B cell (primary cell): Measurements from ENCODE around the gene NTM. TPM values are rescaled to one million over a fixed set of nuclear protein-coding genes. Genes with fewer than 3 reads are reported as not detected.

Experiments used
- ATAC-seq: fragments of 200-7000 bp; cut with Tn5 transposase; one replicate; pipeline ENCODE4 v1.10.0; 2021; ENCODE audit warnings: low read depth, mild to moderate bottlenecking, moderate number of reproducible peaks, moderate library complexity
- CTCF ChIA-PET: fragments of 350-600 bp; sonication (Branson Sonifier 250); formaldehyde crosslinking; loops from one replicate; lab custom pipeline; 2021; ENCODE audit warnings: antibody characterized with exemption, inconsistent platforms; lab: Charles Lee
- POLR2A ChIA-PET: fragments of 350-600 bp; sonication (Branson Sonifier 250); formaldehyde crosslinking; loops from one replicate; lab custom pipeline; 2021; ENCODE audit warnings: antibody characterized with exemption; lab: Charles Lee
- DNase-seq: peaks from one replicate; pipeline ENCODE4 v3.0.0; 2013
- H2AFZ ChIP-seq: 2 replicates; pipeline ENCODE4 v1.6.1; 2012; ENCODE audit warnings: mild to moderate bottlenecking, low read depth, low read length; ENCODE audit not compliant: insufficient read depth, poor library complexity, severe bottlenecking
- H3K27ac ChIP-seq, 2 donors: 1 replicate in 1 of 2; 2 replicates in 1 of 2; pipeline ENCODE4 v1.5.1; 2012 to 2013; ENCODE audit warnings: low read length in 2 of 2, mild to moderate bottlenecking in 2 of 2, moderate library complexity in 1 of 2
- H3K27me3 ChIP-seq, 4 experiments: fragments of 200-600 bp in 1 of 4; sonication (generic) in 1 of 4; replicated peaks in 1 of 4; 1 replicate in 2 of 4; 2 replicates in 2 of 4; pipeline versions ENCODE4 v1.6.1 to v1.7.0; 2013 to 2016; ENCODE audit warnings: low read length in 3 of 4, mild to moderate bottlenecking in 2 of 4, mixed read lengths in 1 of 4, moderate library complexity in 1 of 4; ENCODE audit not compliant: insufficient read depth in 4 of 4, control insufficient read depth in 3 of 4; ENCODE audit errors: control extremely low read depth in 1 of 4
- H3K36me3 ChIP-seq, 2 experiments: replicated peaks in 1 of 2; 1 replicate in 1 of 2; 2 replicates in 1 of 2; pipeline versions ENCODE4 v1.6.1 to v1.7.1; 2013; ENCODE audit warnings: low read length in 1 of 2; ENCODE audit not compliant: insufficient read depth in 2 of 2, control insufficient read depth in 1 of 2; ENCODE audit errors: control extremely low read depth in 1 of 2, extremely low read depth in 1 of 2
- H3K4me1 ChIP-seq, 2 donors: fragments of 200-600 bp in 1 of 2; sonication (generic) in 1 of 2; 1 replicate in 1 of 2; 2 replicates in 1 of 2; pipeline versions ENCODE4 v1.5.1 to v1.6.1; 2013 to 2017; ENCODE audit warnings: low read length in 2 of 2; ENCODE audit not compliant: control insufficient read depth in 2 of 2, insufficient read depth in 2 of 2
- H3K4me2 ChIP-seq: replicated peaks from 2 replicates; pipeline ENCODE3; 2012; ENCODE audit warnings: mild to moderate bottlenecking, low read depth, low read length; ENCODE audit not compliant: poor library complexity, severe bottlenecking
- H3K4me3 ChIP-seq, 5 experiments: fragments of 200-600 bp in 1 of 5; sonication (generic) in 1 of 5; 1 replicate in 3 of 5; 2 replicates in 2 of 5; pipeline versions ENCODE4 v1.5.1 to v1.7.0; 2011 to 2016; ENCODE audit warnings: low read length in 4 of 5, mild to moderate bottlenecking in 4 of 5, low read depth in 2 of 5, control low read depth in 1 of 5, moderate library complexity in 1 of 5; ENCODE audit not compliant: insufficient read depth in 1 of 5; ENCODE audit errors: control extremely low read depth in 1 of 5, extremely low read depth in 1 of 5
- H3K79me2 ChIP-seq: fragments of 200-600 bp; sonication (generic); one replicate; pipeline ENCODE4 v1.6.0; 2016; ENCODE audit warnings: low read length; ENCODE audit not compliant: control insufficient read depth, insufficient read depth
- H3K9ac ChIP-seq: fragments of 200-600 bp; sonication (generic); 2 replicates; pipeline ENCODE4 v1.6.1; 2017; ENCODE audit warnings: mild to moderate bottlenecking, low read length, moderate library complexity
- H3K9me3 ChIP-seq, 3 donors: one replicate each; pipeline versions ENCODE4 v1.6.1 to v1.7.1; 2013; ENCODE audit warnings: low read length in 2 of 3; ENCODE audit not compliant: control insufficient read depth in 2 of 3, insufficient read depth in 1 of 3; ENCODE audit errors: control extremely low read depth in 1 of 3
- H4K20me1 ChIP-seq: 2 replicates; pipeline ENCODE4 v1.6.0; 2012; ENCODE audit warnings: mild to moderate bottlenecking, low read length; ENCODE audit not compliant: insufficient read depth, control insufficient read depth, poor library complexity, severe bottlenecking
- H3K27ac Mint-ChIP-seq: one replicate; pipeline ENCODE4 v1.8.0; 2021; ENCODE audit warnings: mixed read lengths
- H3K27me3 Mint-ChIP-seq: one replicate; pipeline ENCODE4 v1.8.0; 2021; ENCODE audit warnings: mixed read lengths
- H3K4me1 Mint-ChIP-seq: one replicate; pipeline ENCODE4 v1.8.0; 2021; ENCODE audit warnings: mixed read lengths
- H3K4me3 Mint-ChIP-seq: one replicate; pipeline ENCODE4 v1.8.0; 2021; ENCODE audit warnings: mixed read lengths
- H3K9me3 Mint-ChIP-seq: one replicate; pipeline ENCODE4 v1.8.0; 2022; ENCODE audit warnings: mixed read lengths; ENCODE audit not compliant: insufficient read depth
- CTCF ChIP-seq: fragments of 200-600 bp; IDR thresholded peaks from one replicate; pipeline ENCODE4 v1.8.0; 2022; ENCODE audit warnings: antibody characterized with exemption, mild to moderate bottlenecking
- EZH2 ChIP-seq: IDR thresholded peaks from 2 replicates; pipeline ENCODE4 v1.6.1; 2012; ENCODE audit warnings: borderline replicate concordance, low read depth, mild to moderate bottlenecking, moderate library complexity, low read length; ENCODE audit not compliant: insufficient read depth, poor library complexity, severe bottlenecking
- WGBS: methylation state at CpG from one replicate; pipeline ENCODE4 v1.1.5; 2013; ENCODE audit warnings: missing lambda C conversion rate; ENCODE audit not compliant: insufficient coverage; 5-methylcytosine and 5-hydroxymethylcytosine counted together
- intact Hi-C: fragments of 100-400 bp; cut with micrococcal nuclease; formaldehyde crosslinking; loops from one replicate; pipeline ENCODE4 v1.10.0; 2022
- polyA plus RNA-seq: library from polyadenylated mRNA; depleted of rRNA; stranded (reverse); fragments of >200 nt; gene quantifications from 2 replicates; pipeline ENCODE4 v1.2.3, GENCODE V29; 2012
- total RNA-seq, 2 donors: library from RNA; stranded (reverse); fragments of 120-200 nt in 1 of 2; gene quantifications; 1 replicate in 1 of 2; 2 replicates in 1 of 2; pipeline versions ENCODE4 v1.2.3 to v1.2.4, GENCODE V29; 2013 to 2022

The NTM gene
- total and polyA plus RNA-seq, 2 donors (not counting 1 experiment from before 2014, with no cell fraction given) = not detected

- no peak for TF ChIP-seq CTCF
- TF ChIP-seq EZH2 = no peak
- H3K27me3 Mint-ChIP-seq = no peaks in the 10 kb centered on the region
- H3K9me3 ChIP-seq = no peaks in the 10 kb centered on the region
- no peaks in the 10 kb centered on the region for H3K36me3 ChIP-seq
- DNase-seq = no peak
- WGBS = 92% methylated on average over 2 of the region's 4 CpGs
- H3K4me2 ChIP-seq = no peak overlapping the region
- no peak overlapping the region for H3K27ac ChIP-seq
- CTCF ChIA-PET = no interaction called here
- no peaks in the 10 kb centered on the region for H3K4me1 Mint-ChIP-seq
- H3K9ac ChIP-seq = no peak overlapping the region
- no peak overlapping the region for H3K27ac Mint-ChIP-seq
- ATAC-seq = no peak
- intact Hi-C loops = no loop called here
- H3K27me3 ChIP-seq = no peaks in the 10 kb centered on the region
- H4K20me1 ChIP-seq = no peaks in the 10 kb centered on the region
- H3K79me2 ChIP-seq = no peaks in the 10 kb centered on the region
- no peak overlapping the region for H3K4me3 Mint-ChIP-seq
- H3K9me3 Mint-ChIP-seq = peaks cover 4% of the 10 kb centered on the region
- H3K4me3 ChIP-seq = no peak overlapping the region
- no peak overlapping the region for H2AFZ ChIP-seq
- H3K4me1 ChIP-seq = no peaks in the 10 kb centered on the region
- POLR2A ChIA-PET = no interaction called here
Observed at GRCh38 chr11:132187386-132187785, 817.0 kb downstream of the NTM start.

- H4K20me1 ChIP-seq = no peaks in the 10 kb centered on the region
- no peaks in the 10 kb centered on the region for H3K27me3 ChIP-seq
- ChIA-PET POLR2A (no interaction called here), CTCF (no interaction called here)
- no peak overlapping the region for H2AFZ ChIP-seq
- H3K4me3 ChIP-seq = no peak overlapping the region
- Mint-ChIP-seq H3K27me3 (no peaks in the 10 kb centered on the region), H3K27ac (no peak overlapping the region), H3K4me1 (no peaks in the 10 kb centered on the region), H3K4me3 (no peak overlapping the region), H3K9me3 (peaks cover 4% of the 10 kb centered on the region)
- H3K36me3 ChIP-seq = no peaks in the 10 kb centered on the region
- no peak overlapping the region for H3K9ac ChIP-seq
- ATAC-seq = no peak
- no peak for TF ChIP-seq CTCF
- TF ChIP-seq EZH2 = no peak
- H3K27ac ChIP-seq = no peak overlapping the region
- no peaks in the 10 kb centered on the region for H3K9me3 ChIP-seq
- H3K79me2 ChIP-seq = no peaks in the 10 kb centered on the region
- WGBS = 67% methylated on average over 1 of the region's 4 CpGs
- no peak for DNase-seq
- no peaks in the 10 kb centered on the region for H3K4me1 ChIP-seq
- intact Hi-C loops = no loop called here
- no peak overlapping the region for H3K4me2 ChIP-seq
Observed at GRCh38 chr11:132187814-132188213, 817.4 kb downstream of the NTM start.
